Neural cell (in vitro differentiated cells): ENCODE results near the gene TAB2. TPM values are rescaled to one million over a fixed set of nuclear protein-coding genes. Genes with fewer than 3 reads are reported as not detected.

Experiments
- H2AFZ ChIP-seq: fragments of 200-600, 300-800 bp; sonication (generic), shearing (Covaris generic); 2 replicates; pipeline ENCODE4 v1.6.0; 2014; ENCODE audit warnings: low read depth, mild to moderate bottlenecking, antibody characterized with exemption, low read length, moderate library complexity
- H3F3A ChIP-seq: fragments of 200-600 bp; shearing (Covaris generic); 2 replicates; pipeline ENCODE4 v1.6.1; 2016; ENCODE audit warnings: mild to moderate bottlenecking, moderate library complexity, mixed read lengths, antibody characterized with exemption, low read length; ENCODE audit not compliant: insufficient read depth, poor library complexity, severe bottlenecking
- H3K27ac ChIP-seq: fragments of 200-600, 300-800 bp; sonication (generic), shearing (Covaris generic); 2 replicates; pipeline ENCODE4 v1.5.1; 2014; ENCODE audit warnings: mild to moderate bottlenecking, low read length, moderate library complexity
- H3K27me3 ChIP-seq: fragments of 300-800, 200-600 bp; sonication (generic), shearing (Covaris generic); 2 replicates; pipeline ENCODE4 v1.6.0; 2014; ENCODE audit warnings: mild to moderate bottlenecking, low read depth, low read length, moderate library complexity; ENCODE audit not compliant: insufficient read depth
- H3K36me3 ChIP-seq: fragments of 300-800, 200-600 bp; sonication (generic), shearing (Covaris generic); 2 replicates; pipeline ENCODE4 v1.5.1; 2014; ENCODE audit warnings: mild to moderate bottlenecking, antibody characterized with exemption, low read length, moderate library complexity; ENCODE audit not compliant: insufficient read depth
- H3K4me2 ChIP-seq: fragments of 300-800, 200-600 bp; sonication (generic), shearing (Covaris generic); 2 replicates; pipeline ENCODE4 v1.6.0; 2014; ENCODE audit warnings: mild to moderate bottlenecking, low read length
- H3K4me3 ChIP-seq: fragments of 300-800, 200-600 bp; sonication (generic), shearing (Covaris generic); 2 replicates; pipeline ENCODE4 v1.5.1; 2014; ENCODE audit warnings: mild to moderate bottlenecking, low read length, moderate library complexity
- H3K79me2 ChIP-seq: fragments of 200-600 bp; shearing (Covaris generic); replicated peaks from 2 replicates; pipeline ENCODE4 v1.6.0; 2014; ENCODE audit warnings: mild to moderate bottlenecking, low read length, moderate library complexity; ENCODE audit not compliant: insufficient read depth
- H3K9ac ChIP-seq: fragments of 300-800, 200-600 bp; sonication (generic), shearing (Covaris generic); 2 replicates; pipeline ENCODE4 v1.6.1; 2016; ENCODE audit warnings: mild to moderate bottlenecking, low read length, mixed read lengths
- H3K9me2 ChIP-seq: fragments of 200-600 bp; shearing (Covaris generic); 2 replicates; pipeline ENCODE4 v1.6.1; 2016; ENCODE audit warnings: mild to moderate bottlenecking, low read length, mixed read lengths; ENCODE audit not compliant: insufficient read depth
- H3K9me3 ChIP-seq: fragments of 200-600, 300-800 bp; sonication (generic), shearing (Covaris generic); 2 replicates; pipeline ENCODE4 v1.6.1; 2016; ENCODE audit warnings: mild to moderate bottlenecking, mixed run types, low read length, moderate library complexity, mixed read lengths
- H4K20me1 ChIP-seq: fragments of 200-600 bp; shearing (Covaris generic); 2 replicates; pipeline ENCODE4 v1.6.1; 2016; ENCODE audit warnings: mild to moderate bottlenecking, mixed run types; ENCODE audit not compliant: insufficient read depth
- CTCF ChIP-seq: fragments of 450-650 bp; IDR thresholded peaks from 2 replicates; pipeline ENCODE4 v1.5.1; 2014; ENCODE audit warnings: antibody characterized with exemption, mild to moderate bottlenecking, moderate library complexity; ENCODE audit not compliant: poor library complexity, severe bottlenecking
- EP300 ChIP-seq: fragments of 450-650 bp; conservative IDR thresholded peaks from 2 replicates; pipeline ENCODE4 v1.6.1; 2014; ENCODE audit warnings: antibody characterized with exemption, mild to moderate bottlenecking, moderate library complexity; ENCODE audit not compliant: poor library complexity, severe bottlenecking
- EZH2 ChIP-seq: fragments of 200-600, 300-800 bp; shearing (Covaris generic), sonication (generic); IDR thresholded peaks from 2 replicates; pipeline ENCODE4 v1.6.1; 2014; ENCODE audit warnings: antibody characterized with exemption, low read length, borderline replicate concordance, mild to moderate bottlenecking; ENCODE audit not compliant: insufficient read depth, poor library complexity, severe bottlenecking
- MXI1 ChIP-seq: fragments of 450-650 bp; conservative IDR thresholded peaks from 2 replicates; pipeline ENCODE4 v1.6.1; 2014; ENCODE audit warnings: antibody characterized with exemption, mild to moderate bottlenecking; ENCODE audit not compliant: poor library complexity, severe bottlenecking
- POLR2AphosphoS5 ChIP-seq: IDR thresholded peaks from 2 replicates; pipeline ENCODE4 v1.6.1; 2012
- RAD21 ChIP-seq: fragments of 450-650 bp; conservative IDR thresholded peaks from 2 replicates; pipeline ENCODE4 v1.6.1; 2014; ENCODE audit warnings: antibody characterized with exemption, mild to moderate bottlenecking, moderate library complexity
- REST ChIP-seq: IDR thresholded peaks from 2 replicates; pipeline ENCODE4 v1.6.1; 2012; ENCODE audit warnings: borderline replicate concordance
- SMC3 ChIP-seq: fragments of 450-650 bp; conservative IDR thresholded peaks from 2 replicates; pipeline ENCODE4 v1.6.1; 2014; ENCODE audit warnings: antibody characterized with exemption, mild to moderate bottlenecking, moderate library complexity; ENCODE audit not compliant: poor library complexity
- TAF1 ChIP-seq: IDR thresholded peaks from 2 replicates; pipeline ENCODE4 v1.6.1; 2012; ENCODE audit warnings: low read depth
- polyA plus RNA-seq: library from polyadenylated mRNA; depleted of rRNA; stranded (reverse); fragments of >200 nt; gene quantifications from 2 replicates; pipeline ENCODE4 v1.2.3, GENCODE V29; 2014

The TAB2 gene
- polyA plus RNA-seq, 1 donor from 2014 or later = 27.6 TPM

- no peaks in the 10 kb centered on the region for H3F3A ChIP-seq
- H3K27me3 ChIP-seq = no peaks in the 10 kb centered on the region
- no peak overlapping the region for H3K9ac ChIP-seq
- H2AFZ ChIP-seq = no peak overlapping the region
- no peaks in the 10 kb centered on the region for H3K9me2 ChIP-seq
- H3K4me2 ChIP-seq = no peak overlapping the region
- no peak for TF ChIP-seq EZH2
- no peak for TF ChIP-seq REST
- TF ChIP-seq SMC3 = no peak
- TF ChIP-seq POLR2AphosphoS5 = no peak
- TF ChIP-seq CTCF = no peak
- TF ChIP-seq TAF1 = no peak
- no peak for TF ChIP-seq RAD21
- TF ChIP-seq EP300 = no peak
- no peak for TF ChIP-seq MXI1
- H3K4me3 ChIP-seq = no peak overlapping the region
- no peaks in the 10 kb centered on the region for H3K9me3 ChIP-seq
- no peaks in the 10 kb centered on the region for H4K20me1 ChIP-seq
- no peak overlapping the region for H3K27ac ChIP-seq
- peaks cover 79% of the 10 kb centered on the region for H3K79me2 ChIP-seq
- H3K36me3 ChIP-seq = no peaks in the 10 kb centered on the region
Observed at GRCh38 chr6:149364557-149364956, 47.0 kb downstream of the TAB2 start.

- H3K4me3 ChIP-seq = no peak overlapping the region
- H3K9me2 ChIP-seq = no peaks in the 10 kb centered on the region
- H2AFZ ChIP-seq = no peak overlapping the region
- TF ChIP-seq TAF1 (no peak), SMC3 (no peak), RAD21 (no peak), EZH2 (no peak), POLR2AphosphoS5 (no peak), REST (no peak), EP300 (no peak), MXI1 (no peak), CTCF (no peak)
- peaks cover 79% of the 10 kb centered on the region for H3K79me2 ChIP-seq
- no peaks in the 10 kb centered on the region for H3K27me3 ChIP-seq
- no peak overlapping the region for H3K4me2 ChIP-seq
- H3K9me3 ChIP-seq = no peaks in the 10 kb centered on the region
- H3K27ac ChIP-seq = no peak overlapping the region
- no peaks in the 10 kb centered on the region for H3F3A ChIP-seq
- no peaks in the 10 kb centered on the region for H3K36me3 ChIP-seq
- no peak overlapping the region for H3K9ac ChIP-seq
- H4K20me1 ChIP-seq = no peaks in the 10 kb centered on the region
Observed at GRCh38 chr6:149365197-149365596, 47.7 kb downstream of the TAB2 start.
